ENCODE measurements around the gene NFKBIE. TPM values are rescaled to one million over a fixed set of nuclear protein-coding genes. Genes with fewer than 3 reads are reported as not detected.

Gene NFKBIE
- total RNA-seq, 6 experiments from 2014 or later, result 2.5 to 30.2 (median 10.8) TPM

GRCh38 chr6:44266347-44266746 is 996 bp upstream of the NFKBIE start:
- intact Hi-C loops (cut with DNase I), result loop anchor here (5.0 kb wide), 1 partner anchor 71 kb away; no protein-coding TSS in a partner anchor
- 73% methylated on average over 3 of the region's 3 CpGs for WGBS (ENCODE audit: insufficient coverage, low coverage, low lambda C conversion rate, missing lambda C conversion rate)
- H3K4me3 ChIP-seq, result no peak overlapping the region
- no peaks in the 10 kb centered on the region for H3K27me3 ChIP-seq
- TF ChIP-seq CTCF (IDR thresholded peaks at IDR 0.05) (no peak), POLR2A (IDR thresholded peaks at IDR 0.05) (no peak)
- no peak overlapping the region for H3K27ac ChIP-seq
- H3K36me3 ChIP-seq, result no peaks in the 10 kb centered on the region
- H3K4me1 ChIP-seq, result peaks cover 0 to 16% (median 7%) of the 10 kb centered on the region in 4 donors
- no peak for ATAC-seq
- no peaks in the 10 kb centered on the region for H3K9me3 ChIP-seq
- peak in 1 of 3 donors; percentile 14 for DNase-seq

- Histone ChIP-seq H3K27me3 (no peaks in the 10 kb centered on the region), H3K9me3 (no peaks in the 10 kb centered on the region), H3K27ac (peak overlapping the region; percentile 58 to 88 (median 81)), H3K4me1 (peaks cover 0 to 16% (median 7%) of the 10 kb centered on the region in 4 donors), H3K36me3 (no peaks in the 10 kb centered on the region), H3K4me3 (peak overlapping the region in 2 of 3 donors; percentile 67 to 97)
- DNase-seq (peak in 1 of 3 donors; percentile 51), ATAC-seq (no peak)
- intact Hi-C loops (cut with DNase I), result loop anchor here (5.0 kb wide), 1 partner anchor 72 kb away; no protein-coding TSS in a partner anchor
- 60% methylated on average over 16 of the region's 17 CpGs for WGBS (ENCODE audit: insufficient coverage, low coverage, low lambda C conversion rate, missing lambda C conversion rate)
- TF ChIP-seq POLR2A (IDR thresholded peaks at IDR 0.05), result no peak
Observed at GRCh38 chr6:44265722-44266233, 427 bp upstream of the NFKBIE start.

GRCh38 chr6:44264154-44265006 is 971 bp downstream of the NFKBIE start:
- H3K9me3 ChIP-seq, result no peaks in the 10 kb centered on the region
- peaks cover 0 to 16% (median 7%) of the 10 kb centered on the region in 4 donors for H3K4me1 ChIP-seq
- H3K4me3 ChIP-seq, result peak overlapping the region; percentile 67 to 97 (median 86)
- peak overlapping the region; percentile 58 to 88 (median 81) for H3K27ac ChIP-seq
- 8% methylated on average over 9 of the region's 13 CpGs for WGBS (ENCODE audit: insufficient coverage, low coverage, low lambda C conversion rate, missing lambda C conversion rate)
- intact Hi-C loops (cut with DNase I), result loop anchor here (5.0 kb wide), 1 partner anchor 73 kb away; no protein-coding TSS in a partner anchor
- H3K27me3 ChIP-seq, result no peaks in the 10 kb centered on the region
- ATAC-seq (peak; percentile 4 to 21 (median 8)), DNase-seq (peak; percentile 58 to 77 (median 61))
- H3K36me3 ChIP-seq, result peaks cover 0 to 8% (median 0%) of the 10 kb centered on the region in 4 donors
- TF ChIP-seq CTCF (IDR thresholded peaks at IDR 0.05), result no peak
- TF ChIP-seq POLR2A (IDR thresholded peaks at IDR 0.05), result no peak

GRCh38 chr6:44263354-44264100 is 1.8 kb downstream of the NFKBIE start:
- Histone ChIP-seq H3K9me3 (no peaks in the 10 kb centered on the region), H3K27ac (peak overlapping the region in 2 of 3 donors; percentile 58 to 88), H3K4me3 (peak overlapping the region; percentile 67 to 97 (median 86)), H3K36me3 (peaks cover 0 to 9% (median 0%) of the 10 kb centered on the region in 4 donors), H3K4me1 (peaks cover 0 to 16% (median 7%) of the 10 kb centered on the region in 4 donors), H3K27me3 (no peaks in the 10 kb centered on the region)
- intact Hi-C loops (cut with DNase I), result no loop called here
- TF ChIP-seq CTCF (IDR thresholded peaks at IDR 0.05), result no peak
- TF ChIP-seq POLR2A (IDR thresholded peaks at IDR 0.05), result peak; percentile 46
- ATAC-seq (peak; percentile 5 to 61 (median 30)), DNase-seq (peak; percentile 47 to 72 (median 60))
- 21% methylated on average over 5 of the region's 9 CpGs for WGBS (ENCODE audit: insufficient coverage, low coverage, low lambda C conversion rate, missing lambda C conversion rate)

All from right lobe of liver (tissue), 6 donors.